PC-3 (cell line): ENCODE measurements around the gene SHC4.

Source experiments
- EZH2 ChIP-seq: fragments of 300-600 bp; sonication (generic); IDR thresholded peaks from one replicate; pipeline ENCODE4 v1.6.1; 2017; ENCODE audit warnings: antibody characterized with exemption, mild to moderate bottlenecking, low read length; ENCODE audit not compliant: unreplicated experiment
- EZH2phosphoT487 ChIP-seq: fragments of 300-600 bp; sonication (generic); IDR thresholded peaks from 2 replicates; pipeline ENCODE4 v1.6.1; 2018; ENCODE audit warnings: mild to moderate bottlenecking, antibody characterized with exemption, low read length, borderline replicate concordance
- TF ChIP-seq, protein P1 (sequence below): fragments of 300-600 bp; sonication (generic); conservative IDR thresholded peaks from 2 replicates; pipeline ENCODE4 v1.5.1; 2017; ENCODE audit warnings: antibody characterized with exemption, low read depth, mild to moderate bottlenecking, low read length

DNA sequence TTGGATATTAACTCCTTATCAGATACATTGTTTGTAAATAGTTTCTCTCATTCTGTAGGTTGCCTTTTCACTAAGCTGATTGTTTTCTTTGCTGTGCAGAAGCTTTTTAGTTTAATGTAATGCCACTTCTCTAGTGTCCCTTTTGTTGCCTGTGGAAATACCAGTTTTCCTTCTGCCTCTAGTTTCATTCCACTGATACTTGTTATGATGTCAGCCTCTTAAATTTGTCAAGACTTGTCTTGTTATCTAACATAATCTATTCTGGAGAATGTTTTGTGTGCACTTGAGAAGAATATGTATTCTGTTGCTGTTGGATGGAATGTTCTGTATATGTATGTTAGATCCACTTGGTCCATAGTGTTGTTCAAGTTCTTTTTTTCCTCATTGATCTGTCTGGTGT is 134.8 kb downstream of the SHC4 start:
- no peak for TF ChIP-seq EZH2
- TF ChIP-seq, protein P1, sequence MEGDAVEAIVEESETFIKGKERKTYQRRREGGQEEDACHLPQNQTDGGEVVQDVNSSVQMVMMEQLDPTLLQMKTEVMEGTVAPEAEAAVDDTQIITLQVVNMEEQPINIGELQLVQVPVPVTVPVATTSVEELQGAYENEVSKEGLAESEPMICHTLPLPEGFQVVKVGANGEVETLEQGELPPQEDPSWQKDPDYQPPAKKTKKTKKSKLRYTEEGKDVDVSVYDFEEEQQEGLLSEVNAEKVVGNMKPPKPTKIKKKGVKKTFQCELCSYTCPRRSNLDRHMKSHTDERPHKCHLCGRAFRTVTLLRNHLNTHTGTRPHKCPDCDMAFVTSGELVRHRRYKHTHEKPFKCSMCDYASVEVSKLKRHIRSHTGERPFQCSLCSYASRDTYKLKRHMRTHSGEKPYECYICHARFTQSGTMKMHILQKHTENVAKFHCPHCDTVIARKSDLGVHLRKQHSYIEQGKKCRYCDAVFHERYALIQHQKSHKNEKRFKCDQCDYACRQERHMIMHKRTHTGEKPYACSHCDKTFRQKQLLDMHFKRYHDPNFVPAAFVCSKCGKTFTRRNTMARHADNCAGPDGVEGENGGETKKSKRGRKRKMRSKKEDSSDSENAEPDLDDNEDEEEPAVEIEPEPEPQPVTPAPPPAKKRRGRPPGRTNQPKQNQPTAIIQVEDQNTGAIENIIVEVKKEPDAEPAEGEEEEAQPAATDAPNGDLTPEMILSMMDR: no peak
- TF ChIP-seq EZH2phosphoT487: no peak
